ENCODE measurements around the gene NXN.

The NXN gene

GRCh38 chr17:946510-947236, 32.9 kb downstream of the NXN start:
- no peaks in the 10 kb centered on the region for H3K36me3 ChIP-seq (ENCODE audit: control insufficient read depth, insufficient read depth, low read length)
- no peak overlapping the region for H3K4me3 ChIP-seq (replicated peaks; ENCODE audit: low read depth, low read length)
- DNase-seq (ENCODE audit: extremely low read depth, insufficient read length), result no peak
- H3K27me3 ChIP-seq (replicated peaks; ENCODE audit: control insufficient read depth, insufficient read depth, low read length), result no peaks in the 10 kb centered on the region
- no peak for TF ChIP-seq CTCF (IDR thresholded peaks at IDR 0.05; ENCODE audit: insufficient read depth, low read length, poor library complexity, severe bottlenecking)

- no peak for TF ChIP-seq CTCF (IDR thresholded peaks at IDR 0.05; ENCODE audit: insufficient read depth, low read length, poor library complexity, severe bottlenecking)
- DNase-seq (ENCODE audit: extremely low read depth, insufficient read length), result no peak
- no peaks in the 10 kb centered on the region for H3K36me3 ChIP-seq (ENCODE audit: control insufficient read depth, insufficient read depth, low read length)
- H3K4me3 ChIP-seq (replicated peaks; ENCODE audit: low read depth, low read length), result no peak overlapping the region
- H3K27me3 ChIP-seq (replicated peaks; ENCODE audit: control insufficient read depth, insufficient read depth, low read length), result no peaks in the 10 kb centered on the region
Measured at GRCh38 chr17:945672-946071, 33.9 kb downstream of the NXN start.

GRCh38 chr17:944266-944826, 35.2 kb downstream of the NXN start:
- H3K36me3 ChIP-seq (ENCODE audit: control insufficient read depth, insufficient read depth, low read length), result no peaks in the 10 kb centered on the region
- no peak for DNase-seq (ENCODE audit: extremely low read depth, insufficient read length)
- no peak for TF ChIP-seq CTCF (IDR thresholded peaks at IDR 0.05; ENCODE audit: insufficient read depth, low read length, poor library complexity, severe bottlenecking)
- H3K27me3 ChIP-seq (replicated peaks; ENCODE audit: control insufficient read depth, insufficient read depth, low read length), result no peaks in the 10 kb centered on the region
- H3K4me3 ChIP-seq (replicated peaks; ENCODE audit: low read depth, low read length), result no peak overlapping the region

- Histone ChIP-seq H3K4me3 (replicated peaks; ENCODE audit: low read depth, low read length) (no peak overlapping the region), H3K36me3 (ENCODE audit: control insufficient read depth, insufficient read depth, low read length) (no peaks in the 10 kb centered on the region), H3K27me3 (replicated peaks; ENCODE audit: control insufficient read depth, insufficient read depth, low read length) (no peaks in the 10 kb centered on the region)
- TF ChIP-seq CTCF (IDR thresholded peaks at IDR 0.05; ENCODE audit: insufficient read depth, low read length, poor library complexity, severe bottlenecking), result no peak
- no peak for DNase-seq (ENCODE audit: extremely low read depth, insufficient read length)
Measured at GRCh38 chr17:935485-935884, 44.1 kb downstream of the NXN start.

GRCh38 chr17:933312-934073, 46.1 kb downstream of the NXN start:
- no peak for DNase-seq (ENCODE audit: extremely low read depth, insufficient read length)

More at GRCh38 chr17:933312-934073, 46.1 kb downstream of the NXN start:
- TF ChIP-seq CTCF (IDR thresholded peaks at IDR 0.05; ENCODE audit: insufficient read depth, low read length, poor library complexity, severe bottlenecking), result no peak
- Histone ChIP-seq H3K36me3 (ENCODE audit: control insufficient read depth, insufficient read depth, low read length) (no peaks in the 10 kb centered on the region), H3K4me3 (replicated peaks; ENCODE audit: low read depth, low read length) (no peak overlapping the region), H3K27me3 (replicated peaks; ENCODE audit: control insufficient read depth, insufficient read depth, low read length) (no peaks in the 10 kb centered on the region)
